ENCODE measurements around the gene AVPI1.

Gene AVPI1

GRCh38 chr10:97718659-97719142 is 31.7 kb upstream of the AVPI1 start:
- in situ Hi-C loops (cut with HindIII; ENCODE audit: low sequenced_read_pairs): no loop called here
- DNase-seq (ENCODE audit: low read depth, low spot score): no peak
- no peak overlapping the region for H3K4me3 ChIP-seq (ENCODE audit: low read depth, low read length)
- TF ChIP-seq CTCF (IDR thresholded peaks at IDR 0.05; ENCODE audit: low read depth, low read length): no peak

- in situ Hi-C loops (cut with HindIII; ENCODE audit: low sequenced_read_pairs): no loop called here
- no peak for DNase-seq (ENCODE audit: low read depth, low spot score)
- TF ChIP-seq CTCF (IDR thresholded peaks at IDR 0.05; ENCODE audit: low read depth, low read length): no peak
- H3K4me3 ChIP-seq (ENCODE audit: low read depth, low read length): no peak overlapping the region
These were observed 31.1 kb upstream of the AVPI1 start for GRCh38 chr10:97718178-97718577.

GRCh38 chr10:97717627-97718026 is 30.6 kb upstream of the AVPI1 start:
- in situ Hi-C loops (cut with HindIII; ENCODE audit: low sequenced_read_pairs): no loop called here
- no peak overlapping the region for H3K4me3 ChIP-seq (ENCODE audit: low read depth, low read length)
- no peak for TF ChIP-seq CTCF (IDR thresholded peaks at IDR 0.05; ENCODE audit: low read depth, low read length)
- DNase-seq (ENCODE audit: low read depth, low spot score): no peak

GRCh38 chr10:97715259-97715874 is 28.3 kb upstream of the AVPI1 start:
- TF ChIP-seq CTCF (IDR thresholded peaks at IDR 0.05; ENCODE audit: low read depth, low read length): no peak
- no peak for DNase-seq (ENCODE audit: low read depth, low spot score)
- in situ Hi-C loops (cut with HindIII; ENCODE audit: low sequenced_read_pairs): no loop called here
- peak overlapping the region; percentile 69 for H3K4me3 ChIP-seq (ENCODE audit: low read depth, low read length)

- peak overlapping the region; percentile 69 for H3K4me3 ChIP-seq (ENCODE audit: low read depth, low read length)
- peak; percentile 72 for DNase-seq (ENCODE audit: low read depth, low spot score)
- TF ChIP-seq CTCF (IDR thresholded peaks at IDR 0.05; ENCODE audit: low read depth, low read length): no peak
- in situ Hi-C loops (cut with HindIII; ENCODE audit: low sequenced_read_pairs): no loop called here
These were observed 27.6 kb upstream of the AVPI1 start for GRCh38 chr10:97714401-97715258.

- peak overlapping the region; percentile 69 for H3K4me3 ChIP-seq (ENCODE audit: low read depth, low read length)
- in situ Hi-C loops (cut with HindIII; ENCODE audit: low sequenced_read_pairs): no loop called here
- DNase-seq (ENCODE audit: low read depth, low spot score): peak; percentile 82
- TF ChIP-seq CTCF (IDR thresholded peaks at IDR 0.05; ENCODE audit: low read depth, low read length): peak; percentile 40
These were observed 26.9 kb upstream of the AVPI1 start for GRCh38 chr10:97713826-97714400.
